OCI-LY7 (cell line): ENCODE measurements around the gene TEKTIP1. TPM values are rescaled to one million over a fixed set of nuclear protein-coding genes. Genes with fewer than 3 reads are reported as not detected.

ENCODE experiments used
- BruUV-seq: library from RNA; stranded (reverse); fragments of 400-500 nt; replicated peaks from 2 replicates; lab custom pipeline; 2021; lab: Mats Ljungman, UMichigan
- CTCF ChIA-PET: fragments of 300-600 bp; sonication (Branson Sonifier 250); formaldehyde crosslinking; loops from one replicate; lab custom pipeline; 2022; ENCODE audit warnings: antibody characterized with exemption; ENCODE audit not compliant: unreplicated experiment; lab: Charles Lee
- POLR2A ChIA-PET: fragments of 300-600 bp; sonication (Branson Sonifier 250); formaldehyde crosslinking; loops from one replicate; lab custom pipeline; 2022; ENCODE audit warnings: antibody characterized with exemption; lab: Charles Lee
- DNase-seq: peaks from one replicate; pipeline ENCODE4 v3.0.0-alpha.2; 2015; ENCODE audit warnings: low spot score
- H2AFZ ChIP-seq: fragments of 200-600 bp; sonication (generic), shearing (Covaris generic); 2 replicates; pipeline ENCODE4 v1.6.1; 2014; ENCODE audit warnings: mild to moderate bottlenecking, antibody characterized with exemption, low read length, moderate library complexity
- H3K27ac ChIP-seq: fragments of 200-600 bp; sonication (generic); 2 replicates; pipeline ENCODE4 v1.5.1; 2014; ENCODE audit warnings: mixed run types, low read depth, mild to moderate bottlenecking, moderate library complexity, low read length, inconsistent platforms; ENCODE audit not compliant: poor library complexity, severe bottlenecking
- H3K36me3 ChIP-seq: fragments of 200-600 bp; sonication (generic); 2 replicates; pipeline ENCODE4 v1.6.1; 2014; ENCODE audit warnings: mild to moderate bottlenecking, antibody characterized with exemption, low read length, moderate library complexity, mixed read lengths; ENCODE audit not compliant: insufficient read depth
- H3K4me1 ChIP-seq: fragments of 200-600 bp; sonication (generic); 2 replicates; pipeline ENCODE4 v1.5.1; 2014; ENCODE audit warnings: mild to moderate bottlenecking, low read length; ENCODE audit not compliant: insufficient read depth, poor library complexity, severe bottlenecking
- H3K4me2 ChIP-seq: fragments of 200-600 bp; sonication (generic); 2 replicates; pipeline ENCODE4 v1.6.1; 2014; ENCODE audit warnings: mild to moderate bottlenecking, low read length
- H3K4me3 ChIP-seq: fragments of 200-600 bp; sonication (generic); 2 replicates; pipeline ENCODE4 v1.5.1; 2014; ENCODE audit warnings: mild to moderate bottlenecking, low read depth, low read length; ENCODE audit not compliant: poor library complexity, severe bottlenecking
- H3K79me2 ChIP-seq: fragments of 200-600 bp; sonication (generic); 2 replicates; pipeline ENCODE4 v1.6.1; 2016; ENCODE audit warnings: low read depth, mild to moderate bottlenecking, low read length, moderate library complexity, mixed read lengths; ENCODE audit not compliant: insufficient read depth
- H3K9me2 ChIP-seq: fragments of 200-600 bp; sonication (generic); 2 replicates; pipeline ENCODE4 v1.6.1; 2016; ENCODE audit warnings: mild to moderate bottlenecking, low read length, mixed read lengths; ENCODE audit not compliant: insufficient read depth
- H3K9me3 ChIP-seq: fragments of 200-600 bp; sonication (generic); 2 replicates; pipeline ENCODE4 v1.6.1; 2014; ENCODE audit warnings: mild to moderate bottlenecking, mixed run types, low read length, mixed read lengths
- H4K20me1 ChIP-seq: fragments of 200-600 bp; sonication (generic); 2 replicates; pipeline ENCODE4 v1.6.1; 2014; ENCODE audit warnings: mild to moderate bottlenecking, antibody characterized with exemption, low read length, moderate library complexity, mixed read lengths; ENCODE audit not compliant: insufficient read depth
- EZH2phosphoT487 ChIP-seq: fragments of 200-600 bp; sonication (generic); IDR thresholded peaks from 2 replicates; pipeline ENCODE4 v1.6.1; 2018; ENCODE audit warnings: low read depth, borderline replicate concordance, mild to moderate bottlenecking, mixed run types, antibody characterized with exemption, low read length, moderate library complexity, mixed read lengths
- intact Hi-C: fragments of 100-400 bp; cut with micrococcal nuclease; formaldehyde crosslinking; loops from one replicate; pipeline ENCODE4 v1.10.0; 2022; ENCODE audit not compliant: unreplicated experiment
- total RNA-seq, 2 experiments: library from RNA; depleted of rRNA in 1 of 2; stranded (reverse); fragments of >200 nt in 1 of 2; shearing (Covaris generic) in 1 of 2; gene quantifications; 2 replicates each; pipeline ENCODE4 v1.2.3, GENCODE V29; 2014 to 2022
- TF ChIP-seq, protein P1 (sequence below): fragments of 200-600 bp; sonication (generic); conservative IDR thresholded peaks from 2 replicates; pipeline ENCODE4 v1.5.1; 2014; ENCODE audit warnings: mild to moderate bottlenecking, antibody characterized with exemption, low read length, moderate library complexity, mixed read lengths

Gene TEKTIP1
- total RNA-seq, 2 experiments from 2014 or later, result 0.44 to 7.0 TPM

DNA sequence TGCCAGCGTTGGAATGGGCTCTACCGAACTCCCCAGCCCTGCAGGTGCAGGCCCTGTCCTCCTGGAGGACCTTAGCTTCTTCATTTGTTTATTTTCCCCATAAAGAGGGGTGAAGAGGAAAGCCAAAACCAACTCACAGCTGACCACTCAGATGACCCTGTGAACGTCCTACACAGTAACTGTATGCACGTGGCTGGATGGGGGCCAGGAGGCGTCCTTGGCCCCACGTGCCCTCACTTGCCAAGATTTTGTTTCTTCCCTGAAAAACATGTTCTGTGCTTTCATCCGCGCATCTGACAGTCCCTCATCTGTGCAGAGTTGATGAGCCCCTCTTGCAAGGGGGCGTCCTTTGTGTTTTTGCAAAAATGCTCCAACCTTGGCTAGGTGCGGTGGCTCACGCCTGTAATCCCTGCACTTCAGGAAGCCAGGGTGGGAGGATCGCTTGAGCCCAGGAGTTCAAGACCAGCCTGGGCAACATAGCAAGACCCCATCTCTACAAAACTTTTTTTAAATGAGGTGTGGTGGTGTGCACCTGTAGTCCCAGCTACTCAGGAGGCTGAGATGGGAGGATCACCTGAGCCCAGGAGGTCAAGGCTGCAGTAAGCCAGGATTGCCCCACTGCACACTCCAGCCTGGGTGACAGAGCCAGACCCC is 5.3 kb upstream of the TEKTIP1 start:
- no peak overlapping the region for H3K27ac ChIP-seq
- H3K36me3 ChIP-seq, result peaks cover 69% of the 10 kb centered on the region
- BruUV-seq, result no TSS peak
- H3K9me3 ChIP-seq, result no peaks in the 10 kb centered on the region
- no peak for DNase-seq
- ChIA-PET CTCF (no interaction called here), POLR2A (no interaction called here)
- no peaks in the 10 kb centered on the region for H3K4me1 ChIP-seq
- H4K20me1 ChIP-seq, result no peaks in the 10 kb centered on the region
- no peak for TF ChIP-seq EZH2phosphoT487
- TF ChIP-seq, protein P1, sequence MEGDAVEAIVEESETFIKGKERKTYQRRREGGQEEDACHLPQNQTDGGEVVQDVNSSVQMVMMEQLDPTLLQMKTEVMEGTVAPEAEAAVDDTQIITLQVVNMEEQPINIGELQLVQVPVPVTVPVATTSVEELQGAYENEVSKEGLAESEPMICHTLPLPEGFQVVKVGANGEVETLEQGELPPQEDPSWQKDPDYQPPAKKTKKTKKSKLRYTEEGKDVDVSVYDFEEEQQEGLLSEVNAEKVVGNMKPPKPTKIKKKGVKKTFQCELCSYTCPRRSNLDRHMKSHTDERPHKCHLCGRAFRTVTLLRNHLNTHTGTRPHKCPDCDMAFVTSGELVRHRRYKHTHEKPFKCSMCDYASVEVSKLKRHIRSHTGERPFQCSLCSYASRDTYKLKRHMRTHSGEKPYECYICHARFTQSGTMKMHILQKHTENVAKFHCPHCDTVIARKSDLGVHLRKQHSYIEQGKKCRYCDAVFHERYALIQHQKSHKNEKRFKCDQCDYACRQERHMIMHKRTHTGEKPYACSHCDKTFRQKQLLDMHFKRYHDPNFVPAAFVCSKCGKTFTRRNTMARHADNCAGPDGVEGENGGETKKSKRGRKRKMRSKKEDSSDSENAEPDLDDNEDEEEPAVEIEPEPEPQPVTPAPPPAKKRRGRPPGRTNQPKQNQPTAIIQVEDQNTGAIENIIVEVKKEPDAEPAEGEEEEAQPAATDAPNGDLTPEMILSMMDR, result no peak
- H3K79me2 ChIP-seq, result no peaks in the 10 kb centered on the region
- H3K4me2 ChIP-seq, result no peak overlapping the region
- no peak overlapping the region for H3K4me3 ChIP-seq
- no peak overlapping the region for H2AFZ ChIP-seq
- intact Hi-C loops, result no loop called here
- H3K9me2 ChIP-seq, result no peaks in the 10 kb centered on the region

DNA sequence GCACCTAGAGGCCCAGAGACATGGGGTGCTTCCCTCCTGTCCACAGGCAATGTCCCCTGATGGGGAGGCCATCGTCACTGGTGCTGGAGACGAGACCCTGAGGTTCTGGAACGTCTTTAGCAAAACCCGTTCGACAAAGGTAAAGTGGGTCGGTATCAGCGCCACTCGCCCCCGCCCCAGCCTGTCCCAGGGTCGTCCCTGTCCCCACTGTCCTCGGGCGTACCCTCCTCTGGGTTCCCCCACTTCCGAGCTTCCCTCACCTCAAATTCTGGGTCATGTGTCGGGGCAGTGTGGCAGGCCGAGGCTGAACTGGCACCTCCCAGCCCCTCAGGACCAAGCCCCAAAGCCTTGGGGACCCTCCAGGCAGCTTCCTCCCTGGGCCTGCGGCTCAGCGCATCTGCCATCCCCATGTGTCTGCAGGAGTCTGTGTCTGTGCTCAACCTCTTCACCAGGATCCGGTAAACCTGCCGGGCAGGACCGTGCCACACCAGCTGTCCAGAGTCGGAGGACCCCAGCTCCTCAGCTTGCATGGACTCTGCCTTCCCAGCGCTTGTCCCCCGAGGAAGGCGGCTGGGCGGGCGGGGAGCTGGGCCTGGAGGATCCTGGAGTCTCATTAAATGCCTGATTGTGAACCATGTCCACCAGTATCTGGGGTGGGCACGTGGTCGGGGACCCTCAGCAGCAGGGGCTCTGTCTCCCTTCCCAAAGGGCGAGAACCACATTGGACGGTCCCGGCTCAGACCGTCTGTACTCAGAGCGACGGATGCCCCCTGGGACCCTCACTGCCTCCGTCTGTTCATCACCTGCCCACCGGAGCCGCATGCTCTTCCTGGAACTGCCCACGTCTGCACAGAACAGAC is 4.4 kb upstream of the TEKTIP1 start:
- intact Hi-C loops, result no loop called here
- TF ChIP-seq, protein P1, result no peak
- no peak for TF ChIP-seq EZH2phosphoT487
- Histone ChIP-seq H3K4me3 (no peak overlapping the region), H3K27ac (no peak overlapping the region), H3K4me2 (no peak overlapping the region), H3K4me1 (no peaks in the 10 kb centered on the region), H2AFZ (no peak overlapping the region), H3K36me3 (peaks cover 77% of the 10 kb centered on the region), H3K9me3 (no peaks in the 10 kb centered on the region), H4K20me1 (no peaks in the 10 kb centered on the region), H3K9me2 (no peaks in the 10 kb centered on the region), H3K79me2 (no peaks in the 10 kb centered on the region)
- CTCF ChIA-PET, result no interaction called here
- no TSS peak for BruUV-seq
- DNase-seq, result no peak
- POLR2A ChIA-PET, result no interaction called here

DNA sequence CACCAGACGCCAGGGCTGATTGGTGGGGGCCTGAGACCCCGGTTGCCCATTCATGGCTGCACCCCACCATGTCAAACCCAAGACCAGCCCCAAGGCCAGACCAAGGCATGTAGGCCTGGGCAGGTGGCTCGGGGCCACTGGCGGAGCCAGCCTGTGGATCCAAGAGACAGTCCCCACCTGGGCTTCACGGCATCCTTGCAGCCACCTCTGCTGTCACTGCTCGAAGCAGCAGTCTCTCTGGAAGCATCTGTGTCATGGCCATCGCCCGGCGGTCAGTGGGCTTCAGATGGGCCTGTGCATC is 3.8 kb upstream of the TEKTIP1 start:
- no peak overlapping the region for H3K4me2 ChIP-seq
- intact Hi-C loops, result no loop called here
- no TSS peak for BruUV-seq
- TF ChIP-seq EZH2phosphoT487, result no peak
- TF ChIP-seq, protein P1, result no peak
- H3K4me3 ChIP-seq, result no peak overlapping the region
- no peaks in the 10 kb centered on the region for H3K4me1 ChIP-seq
- DNase-seq, result no peak
- no peaks in the 10 kb centered on the region for H4K20me1 ChIP-seq
- H3K9me3 ChIP-seq, result no peaks in the 10 kb centered on the region
- H2AFZ ChIP-seq, result no peak overlapping the region
- H3K9me2 ChIP-seq, result no peaks in the 10 kb centered on the region
- H3K36me3 ChIP-seq, result peaks cover 80% of the 10 kb centered on the region
- CTCF ChIA-PET, result no interaction called here
- H3K79me2 ChIP-seq, result no peaks in the 10 kb centered on the region
- POLR2A ChIA-PET, result no interaction called here
- no peak overlapping the region for H3K27ac ChIP-seq
